GM20000 (cell line): ENCODE measurements around the gene RAB43.

Source experiments
- DNase-seq: peaks from one replicate; pipeline ENCODE4 v3.0.0; 2012; ENCODE audit warnings: low spot score
- TF ChIP-seq, protein P1 (sequence below): IDR thresholded peaks from 2 replicates; pipeline ENCODE4 v1.5.1; 2012; ENCODE audit warnings: mild to moderate bottlenecking, control low read depth; ENCODE audit errors: extremely low read depth, missing control alignments

Gene RAB43

DNA sequence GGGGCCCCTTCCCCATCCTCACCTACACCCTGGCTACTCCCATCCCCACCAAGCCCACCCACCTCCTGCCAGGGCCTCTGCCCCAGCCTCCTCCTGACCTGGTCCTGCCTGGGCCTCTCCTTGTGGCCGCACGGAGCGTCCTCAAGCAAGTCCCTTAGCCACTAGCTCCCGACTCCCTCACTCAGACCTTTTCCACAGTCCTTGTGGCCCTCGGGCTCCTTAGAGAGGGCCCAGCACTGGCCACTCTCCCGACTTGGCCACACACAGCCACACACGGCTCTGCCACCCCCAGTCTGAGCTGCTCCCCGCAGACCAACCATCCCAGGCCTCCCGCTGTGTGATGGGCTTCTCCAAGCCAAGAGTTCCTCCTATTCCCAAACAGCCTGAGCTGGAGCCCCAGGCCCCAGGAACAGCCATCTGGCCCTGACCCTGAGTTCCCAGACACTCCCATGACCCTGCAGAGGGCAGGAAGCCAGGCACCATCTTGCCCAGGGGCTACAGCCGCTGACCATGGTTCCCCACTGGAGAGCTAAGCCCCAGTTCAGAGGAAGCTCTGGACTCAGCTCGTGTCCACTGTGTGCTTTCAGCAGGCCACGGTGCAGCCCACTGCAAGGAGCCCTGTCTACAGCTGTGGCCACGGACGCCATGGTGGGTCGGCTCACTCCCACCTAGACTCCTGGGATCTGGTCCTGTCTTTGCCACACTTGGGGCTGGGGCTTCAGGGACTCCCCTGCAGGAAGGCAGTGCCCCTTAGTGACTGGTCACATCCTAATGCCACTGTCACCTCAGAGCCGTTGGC, 7.0 kb upstream of the RAB43 start:
- no peak for DNase-seq
- TF ChIP-seq, protein P1, sequence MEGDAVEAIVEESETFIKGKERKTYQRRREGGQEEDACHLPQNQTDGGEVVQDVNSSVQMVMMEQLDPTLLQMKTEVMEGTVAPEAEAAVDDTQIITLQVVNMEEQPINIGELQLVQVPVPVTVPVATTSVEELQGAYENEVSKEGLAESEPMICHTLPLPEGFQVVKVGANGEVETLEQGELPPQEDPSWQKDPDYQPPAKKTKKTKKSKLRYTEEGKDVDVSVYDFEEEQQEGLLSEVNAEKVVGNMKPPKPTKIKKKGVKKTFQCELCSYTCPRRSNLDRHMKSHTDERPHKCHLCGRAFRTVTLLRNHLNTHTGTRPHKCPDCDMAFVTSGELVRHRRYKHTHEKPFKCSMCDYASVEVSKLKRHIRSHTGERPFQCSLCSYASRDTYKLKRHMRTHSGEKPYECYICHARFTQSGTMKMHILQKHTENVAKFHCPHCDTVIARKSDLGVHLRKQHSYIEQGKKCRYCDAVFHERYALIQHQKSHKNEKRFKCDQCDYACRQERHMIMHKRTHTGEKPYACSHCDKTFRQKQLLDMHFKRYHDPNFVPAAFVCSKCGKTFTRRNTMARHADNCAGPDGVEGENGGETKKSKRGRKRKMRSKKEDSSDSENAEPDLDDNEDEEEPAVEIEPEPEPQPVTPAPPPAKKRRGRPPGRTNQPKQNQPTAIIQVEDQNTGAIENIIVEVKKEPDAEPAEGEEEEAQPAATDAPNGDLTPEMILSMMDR, result no peak

DNA sequence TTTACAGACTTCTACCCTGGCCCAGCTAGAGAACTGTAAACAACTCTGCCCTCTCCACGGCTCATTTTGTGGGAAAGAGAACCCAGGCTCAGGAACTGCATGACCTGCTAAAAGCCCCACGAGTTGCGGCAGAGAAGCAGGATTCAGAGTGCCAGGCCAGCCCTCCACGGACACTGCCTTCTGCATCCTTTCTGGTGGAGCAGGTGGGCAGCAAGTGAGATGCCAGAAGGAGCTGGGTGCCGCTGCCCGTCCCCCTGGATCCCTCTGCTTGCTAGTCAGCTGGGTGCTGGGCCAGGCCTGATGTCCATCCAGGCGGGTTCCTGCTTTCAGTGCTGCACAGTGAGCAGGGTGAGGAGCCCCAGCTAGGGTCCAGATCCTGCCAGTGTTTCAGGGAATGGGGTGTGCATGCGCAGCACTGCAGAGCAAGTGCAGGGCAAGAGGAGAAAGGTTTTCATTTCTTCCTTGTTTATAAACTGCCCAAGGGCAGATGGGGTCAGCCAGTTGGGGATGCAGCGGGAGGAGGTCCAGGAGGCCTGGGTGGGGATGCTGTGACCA, 5.2 kb upstream of the RAB43 start:
- no peak for DNase-seq
- TF ChIP-seq, protein P1, result no peak

DNA sequence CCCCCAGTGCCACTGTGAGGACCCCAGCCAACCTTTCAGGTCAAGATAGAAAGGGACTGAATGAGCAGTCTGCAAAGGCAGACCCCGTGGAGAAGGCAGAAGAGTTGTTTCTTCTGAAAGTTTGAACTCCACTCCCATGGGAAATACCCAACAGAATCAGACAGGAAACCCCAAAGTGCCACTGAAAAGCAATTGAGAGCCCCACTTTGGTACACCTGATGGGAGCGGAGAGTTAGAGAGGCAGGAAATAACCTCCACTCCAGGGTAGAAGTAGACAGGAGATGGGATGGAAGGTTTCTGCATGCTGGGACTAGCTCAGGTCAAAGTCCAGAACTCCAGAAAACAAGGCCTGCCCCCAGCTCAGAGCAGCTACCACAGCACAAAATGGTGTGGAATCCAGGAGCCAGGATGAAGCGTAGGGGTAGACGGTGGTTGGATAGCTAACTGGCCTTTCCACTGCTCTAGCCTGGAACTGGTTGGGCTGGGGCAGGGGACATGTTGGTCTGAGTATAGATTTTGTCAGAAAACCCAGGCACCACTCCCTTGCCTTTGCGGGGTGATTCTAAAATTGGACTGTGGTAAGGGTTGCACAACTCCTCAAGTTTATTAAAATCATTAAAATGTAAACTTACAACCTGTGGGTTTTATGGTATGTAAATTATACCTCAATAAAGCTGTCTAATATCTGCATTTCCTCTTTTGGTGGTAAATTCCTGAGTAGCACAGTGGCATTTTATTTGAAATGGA, 1.9 kb upstream of the RAB43 start:
- DNase-seq, result peak; percentile 37
- TF ChIP-seq, protein P1, result no peak

DNA sequence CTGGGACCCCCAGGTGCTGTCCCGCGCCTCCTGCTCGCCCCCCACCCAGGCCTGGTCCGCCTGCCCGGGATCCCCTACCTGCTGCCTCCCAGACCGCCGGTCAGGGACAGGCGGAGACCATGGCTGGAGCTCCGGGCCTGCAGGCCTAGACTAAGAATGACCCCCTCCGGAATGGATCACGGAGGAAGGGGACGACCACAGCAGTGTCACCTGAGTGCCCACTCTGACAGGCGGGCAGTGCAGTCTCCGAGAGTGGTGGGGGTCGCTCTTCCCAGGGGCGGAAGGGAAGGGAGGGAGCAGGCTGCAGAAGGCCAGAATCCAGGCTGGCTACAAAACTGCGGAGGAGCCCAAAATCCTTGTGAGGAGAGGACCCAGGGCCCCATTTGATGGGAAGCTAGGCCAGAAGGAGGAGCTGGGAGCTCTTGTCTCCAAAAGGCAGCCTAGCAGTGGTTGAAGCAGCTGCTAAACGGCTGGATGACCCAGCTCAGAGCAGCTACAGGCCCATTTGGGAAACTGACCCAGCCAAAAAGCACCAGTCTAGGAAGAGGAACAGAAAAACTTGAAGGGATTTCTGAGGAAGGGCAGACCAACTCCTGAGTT, 908 bp upstream of the RAB43 start:
- peak; percentile 19 for DNase-seq

GRCh38 chr3:129121016-129121791, 400 bp downstream of the RAB43 start:
- DNase-seq, result no peak
- TF ChIP-seq, protein P1, result no peak

More for the DNA sequence above, 908 bp upstream of the RAB43 start:
- TF ChIP-seq, protein P1, result no peak

GRCh38 chr3:129120254-129121004, 1.2 kb downstream of the RAB43 start:
- TF ChIP-seq, protein P1, result no peak
- DNase-seq, result peak; percentile 95
